Measurements from ENCODE around the gene OPN4.

The OPN4 gene

DNA sequence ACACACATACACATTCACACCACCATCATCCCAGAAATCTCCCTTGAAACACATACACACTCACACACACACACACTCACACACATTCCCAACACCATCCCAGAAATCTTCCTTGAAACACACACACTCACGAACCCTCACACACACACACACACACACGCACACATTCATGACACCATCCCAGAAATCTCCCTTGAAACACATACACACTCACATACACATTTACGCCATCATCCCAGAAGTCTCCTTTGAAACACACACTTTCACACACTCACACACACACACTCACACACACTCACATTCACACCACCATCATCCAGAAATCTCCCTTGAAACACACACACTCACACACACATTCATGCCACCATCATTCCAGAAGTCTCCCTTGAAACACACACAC, 360 bp upstream of the OPN4 start:
- TF ChIP-seq NFIC (IDR thresholded peaks at IDR 0.05) (no peak), YY1 (IDR thresholded peaks at IDR 0.05; ENCODE audit: low read depth) (no peak), CREB1 (IDR thresholded peaks at IDR 0.05; ENCODE audit: low read depth) (no peak), CEBPB (IDR thresholded peaks at IDR 0.05) (no peak), EGR1 (IDR thresholded peaks at IDR 0.05) (no peak), TCF12 (IDR thresholded peaks at IDR 0.05; ENCODE audit: low read depth) (no peak), TAF1 (IDR thresholded peaks at IDR 0.05; ENCODE audit: low read depth) (no peak), RAD21 (IDR thresholded peaks at IDR 0.05; ENCODE audit: low read depth) (no peak), TEAD4 (IDR thresholded peaks at IDR 0.05) (no peak)
- TF ChIP-seq, protein P1, sequence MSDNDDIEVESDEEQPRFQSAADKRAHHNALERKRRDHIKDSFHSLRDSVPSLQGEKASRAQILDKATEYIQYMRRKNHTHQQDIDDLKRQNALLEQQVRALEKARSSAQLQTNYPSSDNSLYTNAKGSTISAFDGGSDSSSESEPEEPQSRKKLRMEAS (IDR thresholded peaks at IDR 0.05) = no peak
- TF ChIP-seq, protein P2, sequence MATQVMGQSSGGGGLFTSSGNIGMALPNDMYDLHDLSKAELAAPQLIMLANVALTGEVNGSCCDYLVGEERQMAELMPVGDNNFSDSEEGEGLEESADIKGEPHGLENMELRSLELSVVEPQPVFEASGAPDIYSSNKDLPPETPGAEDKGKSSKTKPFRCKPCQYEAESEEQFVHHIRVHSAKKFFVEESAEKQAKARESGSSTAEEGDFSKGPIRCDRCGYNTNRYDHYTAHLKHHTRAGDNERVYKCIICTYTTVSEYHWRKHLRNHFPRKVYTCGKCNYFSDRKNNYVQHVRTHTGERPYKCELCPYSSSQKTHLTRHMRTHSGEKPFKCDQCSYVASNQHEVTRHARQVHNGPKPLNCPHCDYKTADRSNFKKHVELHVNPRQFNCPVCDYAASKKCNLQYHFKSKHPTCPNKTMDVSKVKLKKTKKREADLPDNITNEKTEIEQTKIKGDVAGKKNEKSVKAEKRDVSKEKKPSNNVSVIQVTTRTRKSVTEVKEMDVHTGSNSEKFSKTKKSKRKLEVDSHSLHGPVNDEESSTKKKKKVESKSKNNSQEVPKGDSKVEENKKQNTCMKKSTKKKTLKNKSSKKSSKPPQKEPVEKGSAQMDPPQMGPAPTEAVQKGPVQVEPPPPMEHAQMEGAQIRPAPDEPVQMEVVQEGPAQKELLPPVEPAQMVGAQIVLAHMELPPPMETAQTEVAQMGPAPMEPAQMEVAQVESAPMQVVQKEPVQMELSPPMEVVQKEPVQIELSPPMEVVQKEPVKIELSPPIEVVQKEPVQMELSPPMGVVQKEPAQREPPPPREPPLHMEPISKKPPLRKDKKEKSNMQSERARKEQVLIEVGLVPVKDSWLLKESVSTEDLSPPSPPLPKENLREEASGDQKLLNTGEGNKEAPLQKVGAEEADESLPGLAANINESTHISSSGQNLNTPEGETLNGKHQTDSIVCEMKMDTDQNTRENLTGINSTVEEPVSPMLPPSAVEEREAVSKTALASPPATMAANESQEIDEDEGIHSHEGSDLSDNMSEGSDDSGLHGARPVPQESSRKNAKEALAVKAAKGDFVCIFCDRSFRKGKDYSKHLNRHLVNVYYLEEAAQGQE (IDR thresholded peaks at IDR 0.05; ENCODE audit: low read depth) = no peak
- TF ChIP-seq, protein P3, sequence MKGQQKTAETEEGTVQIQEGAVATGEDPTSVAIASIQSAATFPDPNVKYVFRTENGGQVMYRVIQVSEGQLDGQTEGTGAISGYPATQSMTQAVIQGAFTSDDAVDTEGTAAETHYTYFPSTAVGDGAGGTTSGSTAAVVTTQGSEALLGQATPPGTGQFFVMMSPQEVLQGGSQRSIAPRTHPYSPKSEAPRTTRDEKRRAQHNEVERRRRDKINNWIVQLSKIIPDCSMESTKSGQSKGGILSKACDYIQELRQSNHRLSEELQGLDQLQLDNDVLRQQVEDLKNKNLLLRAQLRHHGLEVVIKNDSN (IDR thresholded peaks at IDR 0.05) = no peak

DNA sequence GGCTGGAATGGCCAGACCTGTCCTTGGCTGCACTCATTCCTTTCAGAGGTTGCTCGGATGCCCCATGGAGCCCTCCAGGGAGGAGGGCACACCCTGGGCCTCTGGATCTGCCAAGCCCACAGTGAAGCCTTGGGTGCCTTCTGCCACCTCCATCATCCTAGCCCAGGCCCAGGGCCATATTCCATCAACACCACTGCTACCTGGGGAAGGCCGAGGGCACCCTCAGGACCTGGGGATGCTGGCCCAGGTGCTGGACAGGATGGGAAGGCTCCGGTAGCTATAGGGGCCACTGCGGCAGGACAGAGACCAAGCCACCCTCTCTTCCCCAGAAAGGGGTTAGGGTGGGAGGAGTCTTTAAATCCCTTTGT, 810 bp downstream of the OPN4 start:
- TF ChIP-seq ZBTB7A (IDR thresholded peaks at IDR 0.05; ENCODE audit: low read depth) (no peak), NFIC (IDR thresholded peaks at IDR 0.05) (no peak), EP300 (IDR thresholded peaks at IDR 0.05; ENCODE audit: borderline replicate concordance) (no peak), FOXM1 (IDR thresholded peaks at IDR 0.05; ENCODE audit: borderline replicate concordance, low read depth) (no peak), RAD21 (IDR thresholded peaks at IDR 0.05; ENCODE audit: low read depth) (no peak), TEAD4 (IDR thresholded peaks at IDR 0.05) (no peak), YY1 (IDR thresholded peaks at IDR 0.05; ENCODE audit: low read depth) (no peak), EGR1 (IDR thresholded peaks at IDR 0.05) (no peak), TAF1 (IDR thresholded peaks at IDR 0.05; ENCODE audit: low read depth) (no peak), TCF12 (IDR thresholded peaks at IDR 0.05; ENCODE audit: low read depth) (no peak), CREB1 (IDR thresholded peaks at IDR 0.05; ENCODE audit: low read depth) (no peak), CEBPB (IDR thresholded peaks at IDR 0.05) (no peak)
- TF ChIP-seq, protein P1 (IDR thresholded peaks at IDR 0.05) = no peak
- TF ChIP-seq, protein P3 (IDR thresholded peaks at IDR 0.05) = no peak
- TF ChIP-seq, protein P2 (IDR thresholded peaks at IDR 0.05; ENCODE audit: low read depth) = no peak

DNA sequence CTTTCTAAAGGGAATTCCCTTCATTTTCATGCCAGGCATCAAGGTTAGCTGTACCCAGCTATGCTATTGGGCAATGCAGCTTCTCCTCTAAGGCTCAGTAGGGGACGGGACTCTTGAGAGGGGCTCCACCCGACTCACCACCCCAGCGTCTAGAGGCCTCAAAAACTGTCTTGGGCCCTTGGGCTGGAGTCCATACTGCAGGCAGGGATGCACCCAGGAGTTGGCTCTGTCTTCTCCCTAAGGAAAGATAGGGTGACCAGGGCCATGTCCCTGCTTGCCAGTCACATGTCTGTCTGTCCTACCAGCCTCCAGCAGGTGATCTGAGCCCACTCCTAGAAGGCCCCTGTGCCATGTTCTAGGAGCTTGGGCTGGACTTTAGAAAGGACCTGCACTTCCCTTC, 1.2 kb downstream of the OPN4 start:
- TF ChIP-seq, protein P3 (IDR thresholded peaks at IDR 0.05) = no peak
- no peak for TF ChIP-seq CREB1 (IDR thresholded peaks at IDR 0.05; ENCODE audit: low read depth)
- no peak for TF ChIP-seq TEAD4 (IDR thresholded peaks at IDR 0.05)
- TF ChIP-seq, protein P1 (IDR thresholded peaks at IDR 0.05) = no peak
- TF ChIP-seq RAD21 (IDR thresholded peaks at IDR 0.05; ENCODE audit: low read depth) = no peak
- TF ChIP-seq YY1 (IDR thresholded peaks at IDR 0.05; ENCODE audit: low read depth) = no peak
- no peak for TF ChIP-seq TCF12 (IDR thresholded peaks at IDR 0.05; ENCODE audit: low read depth)
- TF ChIP-seq EP300 (IDR thresholded peaks at IDR 0.05; ENCODE audit: borderline replicate concordance) = no peak
- TF ChIP-seq, protein P2 (IDR thresholded peaks at IDR 0.05; ENCODE audit: low read depth) = no peak
- no peak for TF ChIP-seq EGR1 (IDR thresholded peaks at IDR 0.05)
- TF ChIP-seq TAF1 (IDR thresholded peaks at IDR 0.05; ENCODE audit: low read depth) = no peak
- TF ChIP-seq FOXM1 (IDR thresholded peaks at IDR 0.05; ENCODE audit: borderline replicate concordance, low read depth) = no peak
- TF ChIP-seq ZBTB7A (IDR thresholded peaks at IDR 0.05; ENCODE audit: low read depth) = no peak
- no peak for TF ChIP-seq CEBPB (IDR thresholded peaks at IDR 0.05)
- TF ChIP-seq NFIC (IDR thresholded peaks at IDR 0.05) = no peak

DNA sequence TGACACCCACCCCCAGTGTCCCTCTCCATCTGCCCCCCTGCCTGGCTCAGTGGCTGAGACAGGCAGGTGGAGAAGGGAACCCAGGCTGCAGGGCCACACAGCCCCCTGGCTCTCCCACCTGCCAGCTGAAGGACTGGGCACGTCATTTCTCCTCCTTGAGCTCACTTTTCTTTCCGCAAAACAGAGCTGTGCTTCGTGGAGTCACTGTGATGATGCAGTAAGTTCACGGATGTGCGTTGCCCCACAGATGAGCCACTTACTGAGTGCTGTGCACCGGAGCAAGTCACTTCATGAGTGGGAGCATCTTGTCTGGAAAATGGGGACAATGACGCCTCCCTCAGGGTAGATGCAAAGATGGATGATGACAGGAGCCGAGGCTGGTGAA, 2.7 kb downstream of the OPN4 start:
- TF ChIP-seq CREB1 (IDR thresholded peaks at IDR 0.05; ENCODE audit: low read depth) (no peak), TAF1 (IDR thresholded peaks at IDR 0.05; ENCODE audit: low read depth) (no peak), TEAD4 (IDR thresholded peaks at IDR 0.05) (no peak), CEBPB (IDR thresholded peaks at IDR 0.05) (no peak), EP300 (IDR thresholded peaks at IDR 0.05; ENCODE audit: borderline replicate concordance) (no peak), EGR1 (IDR thresholded peaks at IDR 0.05) (no peak), ZBTB7A (IDR thresholded peaks at IDR 0.05; ENCODE audit: low read depth) (no peak), YY1 (IDR thresholded peaks at IDR 0.05; ENCODE audit: low read depth) (no peak), FOXM1 (IDR thresholded peaks at IDR 0.05; ENCODE audit: borderline replicate concordance, low read depth) (no peak), RAD21 (IDR thresholded peaks at IDR 0.05; ENCODE audit: low read depth) (no peak), TCF12 (IDR thresholded peaks at IDR 0.05; ENCODE audit: low read depth) (no peak)
- TF ChIP-seq, protein P1 (IDR thresholded peaks at IDR 0.05) = no peak
- TF ChIP-seq, protein P3 (IDR thresholded peaks at IDR 0.05) = no peak
